GM12874 (cell line): ENCODE data around the gene EIF4ENIF1.

ENCODE experiments used
- TF ChIP-seq, protein P1 (sequence below): IDR thresholded peaks from 2 replicates; pipeline ENCODE4 v1.5.1; 2011; ENCODE audit warnings: low read depth, mild to moderate bottlenecking, control low read depth, low read length, moderate library complexity; ENCODE audit not compliant: insufficient read depth

EIF4ENIF1 gene, protein sequence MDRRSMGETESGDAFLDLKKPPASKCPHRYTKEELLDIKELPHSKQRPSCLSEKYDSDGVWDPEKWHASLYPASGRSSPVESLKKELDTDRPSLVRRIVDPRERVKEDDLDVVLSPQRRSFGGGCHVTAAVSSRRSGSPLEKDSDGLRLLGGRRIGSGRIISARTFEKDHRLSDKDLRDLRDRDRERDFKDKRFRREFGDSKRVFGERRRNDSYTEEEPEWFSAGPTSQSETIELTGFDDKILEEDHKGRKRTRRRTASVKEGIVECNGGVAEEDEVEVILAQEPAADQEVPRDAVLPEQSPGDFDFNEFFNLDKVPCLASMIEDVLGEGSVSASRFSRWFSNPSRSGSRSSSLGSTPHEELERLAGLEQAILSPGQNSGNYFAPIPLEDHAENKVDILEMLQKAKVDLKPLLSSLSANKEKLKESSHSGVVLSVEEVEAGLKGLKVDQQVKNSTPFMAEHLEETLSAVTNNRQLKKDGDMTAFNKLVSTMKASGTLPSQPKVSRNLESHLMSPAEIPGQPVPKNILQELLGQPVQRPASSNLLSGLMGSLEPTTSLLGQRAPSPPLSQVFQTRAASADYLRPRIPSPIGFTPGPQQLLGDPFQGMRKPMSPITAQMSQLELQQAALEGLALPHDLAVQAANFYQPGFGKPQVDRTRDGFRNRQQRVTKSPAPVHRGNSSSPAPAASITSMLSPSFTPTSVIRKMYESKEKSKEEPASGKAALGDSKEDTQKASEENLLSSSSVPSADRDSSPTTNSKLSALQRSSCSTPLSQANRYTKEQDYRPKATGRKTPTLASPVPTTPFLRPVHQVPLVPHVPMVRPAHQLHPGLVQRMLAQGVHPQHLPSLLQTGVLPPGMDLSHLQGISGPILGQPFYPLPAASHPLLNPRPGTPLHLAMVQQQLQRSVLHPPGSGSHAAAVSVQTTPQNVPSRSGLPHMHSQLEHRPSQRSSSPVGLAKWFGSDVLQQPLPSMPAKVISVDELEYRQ

DNA sequence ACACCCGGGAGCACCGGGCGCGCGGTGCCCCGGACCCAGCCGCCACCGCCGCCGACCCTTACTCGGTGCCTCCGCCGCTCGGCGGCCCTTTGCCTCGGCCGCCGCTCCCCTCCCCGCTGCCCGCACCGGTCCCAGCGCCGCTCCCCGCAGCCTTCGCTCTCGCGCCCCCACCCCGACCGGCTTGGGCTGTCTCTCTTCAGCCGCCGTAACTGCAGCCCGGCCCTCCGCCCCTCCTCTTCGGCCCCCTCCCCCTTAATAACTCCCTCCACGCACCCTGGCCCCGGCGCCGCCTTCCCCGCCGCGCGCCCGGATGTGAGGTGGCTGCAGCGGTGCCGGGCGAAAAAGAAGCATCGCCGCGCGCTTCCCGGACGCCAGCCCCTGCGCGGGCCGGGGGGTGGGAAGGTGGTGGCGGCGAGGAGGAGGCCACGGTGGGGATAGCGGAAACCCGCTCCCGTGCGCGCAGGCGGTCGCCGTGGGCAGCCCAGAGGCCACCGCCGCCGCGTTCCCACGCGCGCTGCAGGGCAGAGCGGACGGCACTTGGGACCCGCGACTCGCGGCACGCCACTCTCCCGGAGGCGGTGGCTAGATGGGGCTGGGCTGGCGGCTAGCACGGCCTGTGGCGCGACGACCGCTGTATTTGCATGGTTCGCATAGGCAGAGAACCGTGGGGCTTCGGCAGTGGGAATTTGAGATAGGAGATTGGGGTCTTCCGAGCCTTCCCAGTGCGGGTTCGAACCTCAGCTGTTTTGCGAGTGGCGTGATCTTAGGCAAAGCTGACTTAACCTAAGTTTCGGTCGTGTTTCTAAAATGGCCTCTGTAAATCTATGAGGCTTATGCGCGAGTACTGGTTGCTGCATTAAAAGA lies at the start of gene EIF4ENIF1:
Gene EIF4ENIF1, minus strand, starts transcription at position 211 of the 864 bp plus-strand sequence. CDS start 1,124 bp downstream, outside the sequence.
- TF ChIP-seq, protein P1, sequence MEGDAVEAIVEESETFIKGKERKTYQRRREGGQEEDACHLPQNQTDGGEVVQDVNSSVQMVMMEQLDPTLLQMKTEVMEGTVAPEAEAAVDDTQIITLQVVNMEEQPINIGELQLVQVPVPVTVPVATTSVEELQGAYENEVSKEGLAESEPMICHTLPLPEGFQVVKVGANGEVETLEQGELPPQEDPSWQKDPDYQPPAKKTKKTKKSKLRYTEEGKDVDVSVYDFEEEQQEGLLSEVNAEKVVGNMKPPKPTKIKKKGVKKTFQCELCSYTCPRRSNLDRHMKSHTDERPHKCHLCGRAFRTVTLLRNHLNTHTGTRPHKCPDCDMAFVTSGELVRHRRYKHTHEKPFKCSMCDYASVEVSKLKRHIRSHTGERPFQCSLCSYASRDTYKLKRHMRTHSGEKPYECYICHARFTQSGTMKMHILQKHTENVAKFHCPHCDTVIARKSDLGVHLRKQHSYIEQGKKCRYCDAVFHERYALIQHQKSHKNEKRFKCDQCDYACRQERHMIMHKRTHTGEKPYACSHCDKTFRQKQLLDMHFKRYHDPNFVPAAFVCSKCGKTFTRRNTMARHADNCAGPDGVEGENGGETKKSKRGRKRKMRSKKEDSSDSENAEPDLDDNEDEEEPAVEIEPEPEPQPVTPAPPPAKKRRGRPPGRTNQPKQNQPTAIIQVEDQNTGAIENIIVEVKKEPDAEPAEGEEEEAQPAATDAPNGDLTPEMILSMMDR = no peak

- TF ChIP-seq, protein P1 = no peak
Measured at GRCh38 chr22:31538815-31539214, 49.2 kb upstream of the EIF4ENIF1 start.

- TF ChIP-seq, protein P1 = no peak
Measured at GRCh38 chr22:31537019-31537535, 47.4 kb upstream of the EIF4ENIF1 start.

DNA sequence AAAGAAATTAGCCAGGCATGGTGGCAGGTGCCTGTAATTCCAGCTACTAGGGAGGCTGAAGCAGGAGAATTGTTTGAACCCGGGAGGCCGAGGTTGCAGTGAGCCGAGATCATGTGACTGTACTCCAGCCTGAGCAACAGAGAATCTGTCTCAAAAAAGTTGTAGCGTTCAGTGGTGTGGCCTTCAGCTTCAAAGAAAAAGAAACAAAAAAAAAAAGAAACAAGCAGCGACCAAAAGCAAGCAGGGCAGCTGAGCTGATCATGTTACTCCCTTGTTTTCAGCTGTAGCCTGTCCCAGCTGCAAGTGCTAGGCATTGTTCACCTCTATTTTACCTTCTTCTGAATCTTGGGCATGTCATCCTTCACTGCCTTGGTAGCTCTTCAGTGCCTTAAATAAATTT lies 43.7 kb upstream of the EIF4ENIF1 start:
- TF ChIP-seq, protein P1 = no peak

DNA sequence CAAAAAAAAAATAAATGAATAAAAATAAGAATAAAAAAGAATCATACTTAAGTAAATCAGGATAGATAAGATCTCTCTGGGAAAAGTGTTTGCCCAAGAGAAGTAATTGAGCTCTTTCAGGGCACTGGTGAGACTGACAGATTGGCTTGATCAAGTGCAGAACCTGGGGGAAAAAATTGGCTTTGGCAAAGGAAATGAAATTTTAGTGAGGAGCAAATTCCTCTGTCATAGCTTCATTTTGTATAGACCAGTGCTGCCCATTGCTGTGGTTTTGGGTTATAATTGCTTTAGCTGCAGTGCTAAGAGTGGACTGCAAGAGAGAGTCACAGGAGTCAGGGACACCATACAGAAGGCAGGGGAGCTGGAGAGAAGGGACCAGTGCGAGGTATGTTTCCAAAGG lies 42.4 kb upstream of the EIF4ENIF1 start:
- TF ChIP-seq, protein P1 = no peak

DNA sequence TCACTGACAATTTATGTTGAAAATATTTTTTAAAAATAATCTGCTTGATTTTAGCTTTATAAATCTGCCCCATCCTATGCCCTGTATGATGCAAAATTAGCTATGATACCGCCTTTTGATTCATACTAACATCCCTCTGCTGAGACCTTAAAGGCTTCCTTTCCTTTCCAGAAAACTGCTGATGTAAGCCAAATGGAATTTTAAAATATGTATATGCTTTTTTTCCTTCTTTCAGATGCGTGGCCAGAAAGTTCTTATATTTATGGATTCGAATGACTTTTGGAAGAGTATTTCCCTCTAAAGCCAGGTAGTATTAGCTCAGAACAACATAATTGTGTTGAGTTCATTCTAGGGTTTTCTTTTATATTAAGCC lies 41.2 kb upstream of the EIF4ENIF1 start:
- TF ChIP-seq, protein P1 = no peak

- TF ChIP-seq, protein P1 = no peak
Measured at GRCh38 chr22:31526270-31526669, 36.6 kb upstream of the EIF4ENIF1 start.
